Lung (tissue), 12 donors: ENCODE measurements around the gene CFL2. TPM values are rescaled to one million over a fixed set of nuclear protein-coding genes. Genes with fewer than 3 reads are reported as not detected.

Experiments used
- ATAC-seq: fragments of 200-7000 bp; cut with Tn5 transposase; one replicate; pipeline ENCODE4 v1.9.1; 2020; ENCODE audit warnings: moderate number of reproducible peaks; ENCODE audit not compliant: insufficient read depth, low FRiP score
- DNase-seq, 3 donors: peaks; one replicate each; pipeline ENCODE4 v3.0.0-alpha.2; 2013 to 2017
- H3K27ac ChIP-seq, 2 donors: one replicate each; pipeline ENCODE4 v1.5.1; 2013; ENCODE audit warnings: mild to moderate bottlenecking in 2 of 2, moderate library complexity in 2 of 2, control low read depth in 1 of 2, inconsistent platforms in 1 of 2, low read depth in 1 of 2, low read length in 1 of 2
- H3K27me3 ChIP-seq, 3 donors: one replicate each; pipeline ENCODE4 v1.5.1; 2013; ENCODE audit warnings: low read length in 2 of 3; ENCODE audit not compliant: control insufficient read depth in 3 of 3, insufficient read depth in 3 of 3
- H3K36me3 ChIP-seq, 4 donors: one replicate each; pipeline ENCODE4 v1.5.1; 2013; ENCODE audit warnings: low read length in 4 of 4, mild to moderate bottlenecking in 1 of 4, moderate library complexity in 1 of 4; ENCODE audit not compliant: control insufficient read depth in 4 of 4, insufficient read depth in 4 of 4
- H3K4me1 ChIP-seq, 5 donors: one replicate each; pipeline ENCODE4 v1.5.1; 2013; ENCODE audit warnings: low read length in 5 of 5, mild to moderate bottlenecking in 2 of 5, moderate library complexity in 1 of 5; ENCODE audit not compliant: control insufficient read depth in 5 of 5, insufficient read depth in 5 of 5
- H3K4me3 ChIP-seq: one replicate; pipeline ENCODE4 v1.5.1; 2013; ENCODE audit warnings: mild to moderate bottlenecking, control low read depth, moderate library complexity
- H3K9ac ChIP-seq, 2 donors: one replicate each; pipeline ENCODE4 v1.5.1; 2013; ENCODE audit warnings: low read length in 2 of 2, control low read depth in 1 of 2; ENCODE audit not compliant: insufficient read depth in 1 of 2
- H3K9me3 ChIP-seq, 4 donors: one replicate each; pipeline ENCODE4 v1.5.1; 2013; ENCODE audit warnings: low read length in 3 of 4, mild to moderate bottlenecking in 1 of 4, moderate library complexity in 1 of 4; ENCODE audit not compliant: control insufficient read depth in 4 of 4, insufficient read depth in 3 of 4
- CTCF ChIP-seq: IDR thresholded peaks from 2 replicates; pipeline ENCODE4 v1.5.1; 2012; ENCODE audit warnings: mild to moderate bottlenecking; ENCODE audit errors: control extremely low read depth, extremely low read depth
- WGBS, 2 donors: extraction: QIAGEN DNeasy Blood & Tissue Kit; methylation state at CpG; one replicate each; pipeline ENCODE4 v1.1.7; 2013; 5-methylcytosine and 5-hydroxymethylcytosine counted together
- polyA plus RNA-seq, 2 donors: library from polyadenylated mRNA; stranded (reverse); fragments of 200-250 nt; gene quantifications; one replicate each; pipeline ENCODE4 v1.2.1, GENCODE V29; 2013
- total RNA-seq, 2 donors: library from RNA; depleted of rRNA in 1 of 2; stranded (reverse); fragments of >200 nt in 1 of 2; gene quantifications; one replicate each; pipeline ENCODE4 v1.2.1, GENCODE V29; 2014 to 2021
- donor health status: control.
- donor health status: control.
- donor health status: Bipolar disorder and iron deficiency.
- donor health status: healthy.
- donor health status: DM: yes; HTN: yes; CAD: no.

Gene CFL2
- total and polyA plus RNA-seq, 4 donors: 17.1 to 77.8 (median 33.7) TPM

DNA sequence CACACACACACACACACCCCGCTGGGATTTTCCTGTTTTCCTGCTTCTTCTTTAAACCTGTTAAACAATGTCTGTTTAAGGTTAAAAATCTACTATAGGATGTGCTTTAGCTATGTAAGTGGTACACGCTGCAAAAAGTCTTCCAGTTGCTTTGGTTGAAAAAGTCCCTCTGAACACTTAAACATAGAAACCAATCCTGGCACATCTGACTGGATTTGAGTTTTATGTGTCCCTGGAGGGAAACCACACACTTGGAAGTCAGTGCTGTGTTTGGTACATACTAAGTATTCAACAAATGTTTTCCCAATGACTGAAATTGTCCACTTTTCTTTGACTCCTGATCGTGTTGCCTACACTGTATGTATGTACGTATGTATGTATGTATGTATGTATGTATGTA, 22.0 kb downstream of the CFL2 start:
- Histone ChIP-seq H3K27ac (no peak overlapping the region), H3K36me3 (no peaks in the 10 kb centered on the region), H3K9me3 (no peaks in the 10 kb centered on the region), H3K4me1 (no peaks in the 10 kb centered on the region), H3K9ac (no peak overlapping the region), H3K27me3 (no peaks in the 10 kb centered on the region), H3K4me3 (no peak overlapping the region)
- DNase-seq (no peak), ATAC-seq (no peak)
- no peak for TF ChIP-seq CTCF
- 82 to 89% methylated on average over 4 of the region's 4 CpGs for WGBS, 2 donors

GRCh38 chr14:34691206-34691605, 23.2 kb downstream of the CFL2 start:
- Histone ChIP-seq H3K9me3 (no peaks in the 10 kb centered on the region), H3K36me3 (no peaks in the 10 kb centered on the region), H3K9ac (no peak overlapping the region), H3K4me1 (no peaks in the 10 kb centered on the region), H3K27me3 (no peaks in the 10 kb centered on the region), H3K27ac (no peak overlapping the region), H3K4me3 (no peak overlapping the region)
- DNase-seq (no peak), ATAC-seq (no peak)
- no peak for TF ChIP-seq CTCF
- WGBS, 2 donors: 88 to 90% methylated on average over 4 of the region's 4 CpGs

GRCh38 chr14:34688470-34689206, 25.8 kb downstream of the CFL2 start:
- no peak overlapping the region for H3K4me3 ChIP-seq
- H3K4me1 ChIP-seq: no peaks in the 10 kb centered on the region
- H3K9ac ChIP-seq: no peak overlapping the region
- ATAC-seq (no peak), DNase-seq (no peak)
- TF ChIP-seq CTCF: no peak
- WGBS, 2 donors: 80 to 94% methylated on average over 3 of the region's 3 CpGs
- H3K27ac ChIP-seq: no peak overlapping the region
- no peaks in the 10 kb centered on the region for H3K9me3 ChIP-seq
- no peaks in the 10 kb centered on the region for H3K36me3 ChIP-seq
- H3K27me3 ChIP-seq: no peaks in the 10 kb centered on the region
